GM18505 (cell line): ENCODE data around the gene MOGAT1.

Experiments
- ATAC-seq: cut with Tn5 transposase; IDR thresholded peaks from one replicate; pipeline ENCODE4 v1.9.1; 2021; ENCODE audit not compliant: unreplicated experiment
- POLR2A ChIP-seq: IDR thresholded peaks from 4 replicates; pipeline ENCODE4 v1.6.1; 2011; ENCODE audit warnings: borderline replicate concordance; ENCODE audit not compliant: insufficient read depth, insufficient read length; ENCODE audit errors: extremely low read depth

The MOGAT1 gene

DNA sequence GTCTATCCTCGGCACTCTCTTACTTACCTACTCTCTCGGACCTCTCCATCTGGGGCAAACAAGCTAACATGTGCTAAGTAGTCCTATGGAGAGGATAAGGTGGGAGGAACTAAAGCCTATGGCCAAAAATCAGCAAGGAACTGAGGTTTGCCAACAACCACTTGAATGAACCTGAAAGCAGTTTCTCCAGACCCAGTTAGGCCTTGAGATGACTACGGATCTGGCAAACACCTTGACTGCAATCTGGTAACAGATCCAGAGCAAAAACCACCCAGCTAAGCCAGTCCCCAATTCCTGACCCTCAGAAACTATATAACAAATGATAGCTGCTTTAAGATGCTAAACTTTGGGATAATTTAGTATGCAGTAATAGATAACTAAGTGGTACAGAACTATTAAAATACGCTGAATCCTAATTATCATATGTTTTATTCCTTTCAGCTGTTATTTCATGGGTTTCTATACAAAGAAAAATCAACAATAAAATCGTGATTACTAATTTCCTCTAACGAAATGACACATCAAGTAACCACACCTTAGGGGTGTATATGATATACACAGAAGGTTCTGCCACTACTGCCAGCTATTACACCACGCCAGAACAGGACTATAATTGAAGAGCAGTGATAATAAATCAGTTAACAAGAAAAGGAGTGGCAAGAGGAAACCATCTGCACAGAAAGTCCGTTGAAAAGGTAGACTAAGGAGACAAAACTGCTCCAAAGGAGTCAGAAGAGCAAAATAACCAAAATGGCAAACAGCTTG is 18.8 kb upstream of the MOGAT1 start:
- no peak for ATAC-seq
- no peak for TF ChIP-seq POLR2A

GRCh38 chr2:222653280-222653679 is 18.2 kb upstream of the MOGAT1 start:
- TF ChIP-seq POLR2A = no peak
- ATAC-seq = no peak

DNA sequence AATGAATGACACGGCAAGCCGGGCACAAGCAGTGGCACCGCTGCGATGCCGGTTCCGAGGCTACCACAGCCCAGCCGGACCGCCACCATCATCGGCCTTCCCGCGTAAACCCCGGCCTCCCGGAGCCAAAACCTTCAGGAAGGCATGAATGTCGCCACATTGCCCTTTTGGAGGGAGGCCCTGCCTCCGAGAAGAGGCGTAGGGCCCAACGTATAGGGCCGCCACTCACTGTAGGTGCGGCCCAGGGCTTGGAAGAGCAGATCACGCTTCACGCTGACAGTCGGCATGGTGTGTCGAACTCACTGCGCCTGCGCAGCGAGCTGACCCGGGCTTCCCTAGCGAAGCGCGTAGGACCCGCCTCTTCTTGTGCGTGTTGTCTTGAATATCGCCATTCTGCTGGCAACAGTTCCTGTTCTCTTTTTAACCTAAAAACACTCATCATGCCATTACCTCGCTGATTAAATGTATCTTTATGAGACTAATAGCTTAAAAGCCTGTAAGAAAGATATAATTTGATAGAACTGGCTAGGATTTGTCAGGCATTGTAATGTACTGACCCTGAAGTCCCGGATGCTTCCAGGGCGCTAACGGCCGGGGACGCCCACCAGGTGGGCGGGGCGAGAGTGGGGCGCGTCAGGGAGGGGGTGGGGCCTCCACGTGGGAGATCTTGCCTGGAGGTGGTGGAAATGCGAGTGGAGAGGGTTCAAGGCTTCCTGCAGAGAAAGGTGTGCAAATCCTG is 15.5 kb upstream of the MOGAT1 start, which contains the start of gene FARSB:
Gene FARSB (minus strand): TSS at position 306 of the 739 bp plus-strand sequence. CDS start 19 bp downstream, at position 287.
- peak; percentile 93 for ATAC-seq
- peak; percentile 88 for TF ChIP-seq POLR2A

GRCh38 chr2:222656526-222657446 is 14.7 kb upstream of the MOGAT1 start:
- TF ChIP-seq POLR2A = no peak
- ATAC-seq = peak; percentile 16

GRCh38 chr2:222663479-222663878 is 8.0 kb upstream of the MOGAT1 start:
- ATAC-seq = no peak
- TF ChIP-seq POLR2A = no peak

GRCh38 chr2:222668494-222669154 is 2.8 kb upstream of the MOGAT1 start:
- TF ChIP-seq POLR2A = no peak
- ATAC-seq = no peak

DNA sequence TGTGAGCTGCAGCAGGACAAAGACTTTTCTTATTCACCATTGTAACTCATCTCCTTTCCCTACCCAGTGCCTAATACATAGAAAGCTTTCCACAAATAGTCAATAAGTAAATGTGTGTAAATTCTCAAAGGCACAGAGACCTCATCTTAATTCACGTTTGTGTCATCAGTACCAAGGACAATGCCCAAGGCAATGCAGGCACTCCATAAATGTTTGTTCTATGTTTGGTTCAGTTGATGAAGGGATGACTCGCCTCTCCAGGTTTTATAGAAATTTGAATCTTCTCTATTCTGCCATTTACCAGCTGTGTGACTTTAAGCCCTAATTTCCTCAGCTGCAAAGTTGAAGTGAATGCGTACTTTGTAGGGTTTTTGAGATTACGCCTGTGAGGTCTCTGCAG is 2.1 kb upstream of the MOGAT1 start:
- no peak for TF ChIP-seq POLR2A
- ATAC-seq = no peak

- no peak for ATAC-seq
- TF ChIP-seq POLR2A = no peak
Observed at GRCh38 chr2:222670191-222671038, 1.0 kb upstream of the MOGAT1 start.

GRCh38 chr2:222672068-222672401 is 577 bp downstream of the MOGAT1 start:
- ATAC-seq = no peak
- no peak for TF ChIP-seq POLR2A

DNA sequence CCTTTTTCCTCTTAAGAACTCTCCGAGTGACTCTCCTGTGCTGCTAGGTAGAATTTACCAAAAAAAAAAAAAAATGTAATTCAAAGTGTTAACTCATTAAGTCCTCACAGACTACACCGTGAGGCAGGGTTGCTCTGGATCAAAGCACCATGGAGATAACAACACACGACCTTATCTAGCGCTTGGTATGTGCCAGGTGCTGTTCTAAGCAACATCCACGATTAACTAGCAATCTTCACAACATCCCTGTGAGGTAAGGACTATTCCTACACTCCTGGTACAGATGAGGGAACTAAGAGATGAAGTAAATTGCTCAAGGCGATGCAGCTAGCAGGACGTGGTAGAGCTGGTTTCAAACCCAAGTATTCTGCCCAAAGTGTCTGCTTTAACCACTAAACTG is 1.8 kb downstream of the MOGAT1 start:
- TF ChIP-seq POLR2A = no peak
- ATAC-seq = no peak

DNA sequence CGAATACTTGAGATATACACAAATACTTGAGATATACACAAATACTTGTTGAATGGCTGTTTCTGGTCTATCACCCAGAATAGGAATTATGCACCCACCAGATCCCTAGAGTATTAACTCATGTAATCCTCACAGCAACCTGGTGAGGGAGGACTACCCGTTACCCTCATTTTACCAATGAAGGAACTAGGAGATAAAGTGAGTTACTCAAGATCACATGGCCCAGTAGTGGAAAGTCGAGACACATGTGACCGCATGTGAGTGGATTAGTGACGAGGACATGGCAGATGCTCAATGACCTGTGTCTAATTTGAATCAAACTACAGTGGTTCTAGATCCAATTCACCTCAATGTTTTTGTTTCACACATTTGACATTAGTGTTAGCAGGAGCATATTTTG is 2.4 kb downstream of the MOGAT1 start:
- TF ChIP-seq POLR2A = no peak
- ATAC-seq = no peak

DNA sequence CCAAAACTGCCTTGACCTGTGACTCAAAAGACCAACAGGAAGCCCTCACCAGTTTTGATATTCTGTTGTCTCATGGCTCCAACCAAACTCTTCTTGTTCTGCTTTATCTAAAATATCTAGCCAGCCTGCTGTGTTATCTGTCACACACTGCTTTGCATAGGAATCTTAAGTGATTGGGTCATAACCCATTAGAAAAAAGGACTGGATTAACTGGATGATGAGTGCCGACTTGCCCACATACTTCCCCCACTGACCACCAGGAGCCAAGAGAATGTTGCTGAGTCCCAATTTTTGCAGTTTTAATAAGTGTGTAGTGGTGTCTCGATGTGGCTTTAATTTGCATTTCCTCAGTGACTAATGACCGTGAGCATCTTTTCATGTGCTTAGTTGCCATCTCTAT is 6.5 kb downstream of the MOGAT1 start:
- no peak for ATAC-seq
- TF ChIP-seq POLR2A = no peak
